NCI-H146 treated with DMSO at 0.1 percent for 48 hours (cell line): ENCODE results near the gene MAGEA8.
"Not testable (repeated sequence)": the region's sequence is repeated elsewhere in the genome, so short reads cannot be mapped to it uniquely, and the experiment has no call there.

ENCODE experiments used
- DNase-seq: peaks from one replicate; lab custom pipeline; 2025; ENCODE audit not compliant: unreplicated experiment; lab: John Stamatoyannopoulos, UW

Gene MAGEA8

DNA sequence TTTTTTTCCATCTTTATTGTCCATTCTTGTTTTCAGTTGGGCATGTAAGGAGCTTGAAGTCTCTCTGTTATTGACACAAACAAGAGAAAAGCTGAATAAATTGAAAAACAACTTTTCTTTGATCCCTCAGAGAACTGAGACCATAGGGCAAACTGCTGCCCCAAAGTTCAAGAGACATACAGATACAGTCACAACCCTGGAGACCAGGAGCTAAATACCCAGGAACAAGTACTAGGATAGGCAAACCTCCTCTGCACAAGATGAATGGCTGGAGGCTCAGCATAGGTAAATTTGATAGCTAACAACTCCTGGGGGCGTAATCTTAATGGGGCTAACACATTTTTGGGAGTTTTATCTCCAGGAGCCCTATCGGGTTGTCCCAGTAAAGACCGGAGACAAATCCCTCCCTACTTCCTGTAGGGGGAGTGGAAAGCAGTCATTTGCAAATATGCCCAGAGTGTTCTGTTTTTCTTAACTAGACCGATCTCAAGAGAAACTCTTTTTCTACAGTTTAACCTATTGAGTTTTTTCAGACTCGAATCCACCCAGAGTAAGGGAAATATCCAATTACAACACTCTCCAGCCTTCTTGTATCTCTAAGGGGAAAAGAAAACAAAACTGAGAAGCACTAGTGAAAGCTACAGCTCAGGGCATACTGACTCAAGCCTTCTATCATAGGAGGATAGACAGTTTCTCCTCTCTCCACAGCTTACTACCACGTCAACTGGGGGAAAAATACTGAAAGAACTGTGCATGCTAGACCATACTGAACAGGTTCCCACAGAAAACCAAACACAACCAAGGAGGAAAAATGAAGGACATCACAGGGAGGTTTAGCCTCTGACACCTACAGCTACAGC, 23.1 kb downstream of the MAGEA8 start:
- no peak for DNase-seq

DNA sequence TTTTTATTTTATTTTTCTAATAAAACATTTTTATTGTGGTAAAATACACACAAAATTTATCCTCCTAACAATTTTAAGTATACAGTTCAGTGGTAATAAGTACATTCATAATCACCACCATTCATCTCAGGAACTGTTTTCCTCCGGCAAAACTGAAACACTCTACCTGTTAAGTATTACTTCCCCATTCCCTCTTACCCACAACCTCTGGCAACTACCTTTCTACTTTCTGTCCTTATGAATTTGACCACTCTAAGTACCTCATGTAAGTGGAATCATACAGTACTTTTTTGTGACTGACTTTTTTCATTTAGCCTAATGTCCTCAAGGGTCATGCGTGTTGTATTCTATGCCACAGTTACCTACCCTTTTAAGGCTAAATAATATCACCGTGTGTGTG, 27.3 kb downstream of the MAGEA8 start:
- DNase-seq: no peak

DNA sequence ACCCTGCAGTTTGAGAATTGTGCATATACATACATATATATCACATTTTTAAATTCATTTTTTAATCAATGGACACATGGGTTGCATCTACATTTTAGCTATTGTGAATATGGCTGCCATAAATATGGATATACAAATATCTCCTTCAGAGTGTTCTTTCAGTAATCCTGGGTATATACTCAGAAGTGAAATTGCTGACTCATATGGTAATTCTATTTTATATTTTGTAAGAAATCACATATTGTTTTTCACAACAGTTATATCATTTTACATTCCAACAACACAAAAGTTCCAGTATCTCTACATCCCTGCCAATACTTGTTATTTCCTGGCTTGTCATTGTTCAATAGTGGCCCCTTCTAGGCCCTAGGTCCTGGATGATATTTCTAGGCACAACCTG, 27.7 kb downstream of the MAGEA8 start:
- no peak for DNase-seq

- no peak for DNase-seq
Measured at GRCh38 chrX:149909324-149910177, 28.6 kb downstream of the MAGEA8 start.

GRCh38 chrX:149910178-149910695, 29.3 kb downstream of the MAGEA8 start:
- DNase-seq: no peak

DNA sequence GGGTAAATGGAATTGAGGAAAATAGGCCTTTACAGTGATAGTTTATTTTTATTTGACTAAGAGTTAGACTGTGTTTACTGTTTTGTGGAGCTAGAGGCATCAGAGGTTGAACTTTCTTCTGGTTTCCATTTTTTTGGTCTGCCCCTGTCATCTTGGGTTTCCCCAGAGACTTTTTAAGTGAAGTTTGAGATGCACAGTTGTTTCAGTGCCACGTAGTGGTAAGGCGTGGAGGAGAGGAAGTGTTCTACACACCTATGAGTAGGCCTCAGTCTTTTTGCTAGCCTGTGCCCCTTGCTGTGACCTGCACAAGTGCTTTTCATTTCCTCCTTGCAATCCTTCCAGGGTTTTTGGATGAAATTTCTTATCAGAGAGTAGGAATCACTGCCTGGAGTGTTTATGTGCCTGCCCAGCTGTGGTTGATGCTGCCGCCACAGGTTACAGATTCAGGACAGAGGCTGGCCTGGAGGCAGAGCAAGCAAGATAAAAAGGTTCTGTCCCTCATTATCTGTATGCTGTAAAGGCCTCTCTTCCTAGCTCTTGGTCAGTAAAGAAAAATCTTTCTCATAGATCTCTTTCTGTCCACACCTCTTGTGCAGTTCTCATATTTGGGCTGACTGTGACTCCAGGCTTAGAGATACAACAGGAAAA, 35.9 kb downstream of the MAGEA8 start:
- DNase-seq: no peak

GRCh38 chrX:149923836-149924235, 42.9 kb downstream of the MAGEA8 start:
- not testable (repeated sequence) for DNase-seq

GRCh38 chrX:149924434-149924833, 43.5 kb downstream of the MAGEA8 start:
- not testable (repeated sequence) for DNase-seq

DNA sequence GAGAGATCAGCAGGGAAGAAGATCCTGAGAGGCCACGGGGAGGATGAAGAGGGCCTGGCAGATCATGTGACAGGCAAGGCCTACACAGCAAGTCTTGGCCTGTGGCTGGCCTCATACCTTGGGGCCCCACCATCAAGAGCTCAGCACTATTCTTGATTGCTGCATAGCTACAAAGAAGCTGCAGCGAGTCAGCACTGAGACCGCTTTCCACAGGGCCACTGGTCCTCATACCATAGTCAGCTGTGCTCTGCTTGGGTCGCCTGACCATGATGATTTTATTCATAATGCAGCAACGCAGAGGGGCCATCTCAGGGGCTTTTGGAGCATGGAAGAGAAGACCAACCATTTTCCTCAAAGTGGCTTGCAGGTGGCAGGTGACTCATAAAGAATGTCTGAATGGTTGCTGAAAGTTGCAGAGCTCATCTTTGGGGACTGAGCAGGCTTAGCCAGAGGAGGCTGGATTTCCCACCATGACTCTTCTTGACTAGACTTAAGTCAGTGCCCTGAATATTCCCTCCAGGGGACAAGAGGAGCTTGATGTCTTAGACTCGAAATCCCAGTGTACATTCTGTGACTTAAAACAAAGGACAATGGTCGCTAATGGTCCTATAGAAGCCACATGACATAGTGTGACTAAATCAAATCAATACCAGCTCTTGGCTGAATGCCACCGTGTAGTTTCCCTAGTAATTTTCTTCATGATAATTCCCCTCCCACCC, 46.4 kb downstream of the MAGEA8 start:
- DNase-seq: not testable (repeated sequence)

GRCh38 chrX:149927964-149928258, 46.9 kb downstream of the MAGEA8 start:
- DNase-seq: not testable (repeated sequence)

GRCh38 chrX:149928635-149929034, 47.7 kb downstream of the MAGEA8 start:
- not testable (repeated sequence) for DNase-seq

GRCh38 chrX:149929400-149929799, 48.4 kb downstream of the MAGEA8 start, which contains the start of gene HSFX4:
Gene HSFX4, plus strand, starts transcription at chrX:149929573. Its CDS starts 72 bp downstream, at chrX:149929645.
- not testable (repeated sequence) for DNase-seq

DNA sequence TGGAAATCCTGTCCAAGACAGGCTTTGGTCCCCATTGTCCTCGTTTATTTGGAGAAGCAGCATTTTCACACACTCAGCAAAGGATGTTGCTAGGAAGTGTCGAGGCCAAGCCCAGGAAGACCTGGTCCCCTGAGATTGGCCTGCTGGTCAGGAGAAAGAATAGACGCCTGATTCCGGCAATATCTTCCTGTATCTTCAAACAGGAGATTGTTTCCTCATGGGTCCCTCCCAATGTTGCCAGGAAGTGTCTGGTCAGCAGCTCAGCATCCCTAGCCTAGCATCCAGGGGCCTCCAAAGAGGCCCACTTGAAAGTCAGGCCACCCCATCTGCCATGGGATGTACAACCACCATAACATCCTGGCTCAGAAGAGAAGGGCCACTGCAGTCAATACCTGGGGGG, 50.4 kb downstream of the MAGEA8 start:
- DNase-seq: not testable (repeated sequence)

DNA sequence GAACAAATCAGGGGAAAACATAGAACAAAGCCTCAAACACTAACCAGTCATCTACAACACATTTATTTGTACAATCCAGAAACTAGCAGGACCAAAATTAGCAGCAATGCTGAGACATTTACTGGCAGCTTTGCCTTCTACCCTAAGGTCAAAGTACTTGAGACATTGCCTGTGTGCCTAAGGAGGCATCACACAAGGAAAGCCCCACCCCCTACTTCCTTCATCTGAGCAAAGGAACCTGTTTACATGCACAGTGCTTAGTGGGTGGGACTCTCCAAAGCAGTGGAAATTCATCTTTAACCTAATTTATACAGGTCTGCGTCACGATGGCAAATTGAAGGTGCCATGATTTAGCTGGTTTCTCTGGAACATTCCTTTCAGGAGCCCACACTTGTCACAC, 51.2 kb downstream of the MAGEA8 start:
- not testable (repeated sequence) for DNase-seq

DNA sequence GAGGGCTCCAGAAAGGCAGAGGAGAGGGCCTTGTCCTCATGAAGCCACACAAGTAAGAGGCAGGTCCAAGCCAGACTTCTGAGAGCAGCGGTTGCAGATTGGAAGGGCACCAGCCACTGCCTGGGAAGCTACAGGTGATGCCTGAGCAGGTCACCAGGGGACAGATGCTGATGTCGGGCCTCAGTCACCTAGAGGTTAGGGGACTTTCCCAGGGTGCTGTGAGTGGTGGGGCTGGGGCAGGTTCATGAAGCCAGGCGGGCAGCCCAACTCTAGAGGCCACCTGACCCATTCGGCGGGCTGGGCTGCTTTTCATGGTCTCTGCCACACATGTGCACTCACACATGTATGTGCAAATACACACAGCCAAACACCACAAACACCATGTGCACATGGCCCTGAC, 52.0 kb downstream of the MAGEA8 start:
- DNase-seq: not testable (repeated sequence)

- not testable (repeated sequence) for DNase-seq
Measured at GRCh38 chrX:149933547-149933946, 52.6 kb downstream of the MAGEA8 start.
